Cardiac atrium fibroblast (primary cell): Measurements from ENCODE around the gene CNN3. TPM values are rescaled to one million over a fixed set of nuclear protein-coding genes. Genes with fewer than 3 reads are reported as not detected.

Experiments used
- total RNA-seq: library from RNA; depleted of rRNA; stranded (reverse); fragments of >200 nt; gene quantifications from 2 replicates; pipeline ENCODE4 v1.2.3, GENCODE V29; 2015

Gene CNN3
- 273 and 286 TPM in 2 replicates for total RNA-seq

GRCh38 chr1:94926915-94927404 is at the start of gene CNN3:
Gene CNN3, minus strand, starts transcription at chr1:94927110. Its CDS starts 216 bp downstream, at chr1:94926894.

Other genes with a start within 250 kb of the CNN3 start
- gene SLC44A3, start 106.8 kb downstream of the CNN3 start, total RNA-seq = 0.36 and 2.4 TPM in 2 replicates
- 1.1 and 11.7 TPM in 2 replicates for gene ALG14, start 145.8 kb upstream of the CNN3 start, total RNA-seq
- 0.32 and 0.54 TPM in 2 replicates for gene TLCD4, start 190.2 kb upstream of the CNN3 start, total RNA-seq